Peyer's patch (tissue), 4 donors: Measurements from ENCODE around the gene PTS.

Source experiments
- POLR2A ChIP-seq, 2 donors: fragments of 450-650 bp; IDR thresholded peaks; one replicate each; pipeline ENCODE4 v1.5.1; 2017; ENCODE audit warnings: antibody characterized with exemption in 2 of 2, mild to moderate bottlenecking in 2 of 2, moderate library complexity in 2 of 2
- TF ChIP-seq, protein P1 (sequence below), 6 experiments: fragments of 450-650 bp in 4 of 6; fragments of 200-600 bp in 2 of 6; sonication (generic) in 1 of 6; IDR thresholded peaks; one replicate each; pipeline ENCODE4 v1.5.1; 2017 to 2019; ENCODE audit warnings: antibody characterized with exemption in 6 of 6, mild to moderate bottlenecking in 3 of 6, moderate library complexity in 1 of 6

DNA sequence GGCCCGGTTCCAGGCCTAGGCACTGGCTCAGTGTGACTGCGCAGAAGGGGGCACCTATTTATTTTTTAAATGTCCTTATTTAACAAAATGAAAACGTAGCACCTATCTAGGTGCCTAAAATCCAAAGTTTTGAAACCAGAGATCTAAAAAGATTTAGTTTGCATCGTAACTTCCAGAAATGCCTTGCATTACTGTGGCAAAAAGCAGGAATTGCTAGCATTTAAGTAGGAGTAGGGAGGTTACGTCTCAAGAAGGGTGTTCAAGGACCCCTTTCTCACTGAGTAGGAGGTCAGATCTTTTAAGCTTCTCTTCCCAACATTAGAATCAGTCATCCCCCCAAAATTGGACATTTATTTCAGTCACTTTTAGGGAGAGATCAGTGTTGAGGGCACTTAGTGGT lies 42.2 kb downstream of the PTS start:
- TF ChIP-seq, protein P1, sequence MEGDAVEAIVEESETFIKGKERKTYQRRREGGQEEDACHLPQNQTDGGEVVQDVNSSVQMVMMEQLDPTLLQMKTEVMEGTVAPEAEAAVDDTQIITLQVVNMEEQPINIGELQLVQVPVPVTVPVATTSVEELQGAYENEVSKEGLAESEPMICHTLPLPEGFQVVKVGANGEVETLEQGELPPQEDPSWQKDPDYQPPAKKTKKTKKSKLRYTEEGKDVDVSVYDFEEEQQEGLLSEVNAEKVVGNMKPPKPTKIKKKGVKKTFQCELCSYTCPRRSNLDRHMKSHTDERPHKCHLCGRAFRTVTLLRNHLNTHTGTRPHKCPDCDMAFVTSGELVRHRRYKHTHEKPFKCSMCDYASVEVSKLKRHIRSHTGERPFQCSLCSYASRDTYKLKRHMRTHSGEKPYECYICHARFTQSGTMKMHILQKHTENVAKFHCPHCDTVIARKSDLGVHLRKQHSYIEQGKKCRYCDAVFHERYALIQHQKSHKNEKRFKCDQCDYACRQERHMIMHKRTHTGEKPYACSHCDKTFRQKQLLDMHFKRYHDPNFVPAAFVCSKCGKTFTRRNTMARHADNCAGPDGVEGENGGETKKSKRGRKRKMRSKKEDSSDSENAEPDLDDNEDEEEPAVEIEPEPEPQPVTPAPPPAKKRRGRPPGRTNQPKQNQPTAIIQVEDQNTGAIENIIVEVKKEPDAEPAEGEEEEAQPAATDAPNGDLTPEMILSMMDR (IDR thresholded peaks at IDR 0.05): no peak
- TF ChIP-seq POLR2A (IDR thresholded peaks at IDR 0.05): no peak
